Hypothalamus (tissue), 51 donors: ENCODE data around the gene SWI5.
"Not testable (repeated sequence)": the region's sequence is repeated elsewhere in the genome, so short reads cannot be mapped to it uniquely, and the experiment has no call there.

Experiments
- DNase-seq, 51 donors: peaks; one replicate each; lab custom pipeline; 2025; lab: John Stamatoyannopoulos, UW

SWI5 gene

GRCh38 chr9:128275198-128276007 lies 673 bp upstream of the SWI5 start, which contains the start of gene GOLGA2:
TSS of gene GOLGA2 (minus strand) at chr9:128276007. CDS start at chr9:128275976, 31 bp downstream.
- DNase-seq, result peak in 8 of 51 donors; percentile 34 to 62 (median 42)

GRCh38 chr9:128276574-128277270 lies 646 bp downstream of the SWI5 start:
- DNase-seq, result peak in 11 of 51 donors; percentile 9 to 51 (median 41)

- not testable (repeated sequence) for DNase-seq
These were observed 3.3 kb downstream of the SWI5 start for GRCh38 chr9:128279088-128280073.

- no peak for DNase-seq
These were observed 4.1 kb downstream of the SWI5 start for GRCh38 chr9:128280084-128280622.

GRCh38 chr9:128282500-128282899 lies 6.4 kb downstream of the SWI5 start:
- no peak for DNase-seq

- no peak for DNase-seq
These were observed 9.1 kb downstream of the SWI5 start for GRCh38 chr9:128285033-128285784.

GRCh38 chr9:128286440-128286839 lies 10.4 kb downstream of the SWI5 start:
- DNase-seq, result peak in 48 of 51 donors; percentile 0 to 86 (median 48)

- no peak for DNase-seq
These were observed 12.4 kb downstream of the SWI5 start for GRCh38 chr9:128288273-128289004.

- DNase-seq, result no peak
These were observed 15.9 kb downstream of the SWI5 start for GRCh38 chr9:128292009-128292408.

- DNase-seq, result no peak
These were observed 17.0 kb downstream of the SWI5 start for GRCh38 chr9:128293091-128293490.

GRCh38 chr9:128294142-128294541 lies 18.1 kb downstream of the SWI5 start:
- DNase-seq, result no peak

- DNase-seq, result no peak
These were observed 20.5 kb downstream of the SWI5 start for GRCh38 chr9:128296340-128297220.

GRCh38 chr9:128297221-128297773 lies 21.2 kb downstream of the SWI5 start:
- no peak for DNase-seq

- no peak for DNase-seq
These were observed 22.7 kb downstream of the SWI5 start for GRCh38 chr9:128298535-128299482.

GRCh38 chr9:128304136-128304970 lies 28.3 kb downstream of the SWI5 start:
- no peak for DNase-seq

- DNase-seq, result no peak
These were observed 28.9 kb downstream of the SWI5 start for GRCh38 chr9:128304971-128305288.
